GM21423 (cell line): ENCODE measurements around the gene WFS1.

ENCODE experiments used
- ATAC-seq: cut with Tn5 transposase; IDR thresholded peaks from one replicate; pipeline ENCODE4 v1.9.1; 2021; ENCODE audit warnings: mild to moderate bottlenecking, moderate library complexity; ENCODE audit not compliant: unreplicated experiment

WFS1 gene

DNA sequence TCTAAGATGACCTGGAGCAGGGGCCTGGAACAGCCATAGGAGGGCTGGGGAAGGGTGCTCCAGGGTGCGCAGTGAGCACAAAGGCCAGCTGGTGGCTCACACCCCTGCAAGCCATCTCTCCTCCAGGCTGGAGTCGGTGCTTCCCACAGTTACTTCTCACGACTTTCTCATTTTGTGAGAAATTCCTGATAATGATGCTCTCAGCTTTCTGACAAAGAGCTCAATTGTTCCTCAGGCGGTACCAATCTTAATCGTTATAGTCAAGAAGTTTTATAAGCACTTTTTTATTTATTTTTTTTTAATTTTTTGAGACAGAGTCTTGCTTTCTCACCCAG is 11.7 kb upstream of the WFS1 start:
- no peak for ATAC-seq

DNA sequence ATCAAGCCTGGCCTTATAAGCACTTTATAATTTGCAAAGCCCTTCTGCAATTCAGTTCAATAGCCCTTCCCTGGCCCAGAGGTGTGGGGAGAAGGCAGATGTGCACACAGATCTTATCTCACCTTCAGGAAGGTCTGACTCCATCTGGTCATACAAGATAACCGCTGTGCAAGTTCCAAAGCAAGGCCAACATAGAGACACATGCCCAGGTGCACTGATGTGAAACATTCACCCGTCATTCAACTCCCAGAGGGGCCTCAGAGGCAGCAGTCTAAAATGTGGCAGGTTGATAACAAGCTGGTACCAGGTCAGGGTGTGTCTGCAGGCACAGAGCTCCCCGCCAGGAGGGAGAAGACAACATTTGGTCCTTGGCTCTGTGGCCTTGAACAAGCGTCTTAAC is 10.9 kb upstream of the WFS1 start:
- no peak for ATAC-seq

DNA sequence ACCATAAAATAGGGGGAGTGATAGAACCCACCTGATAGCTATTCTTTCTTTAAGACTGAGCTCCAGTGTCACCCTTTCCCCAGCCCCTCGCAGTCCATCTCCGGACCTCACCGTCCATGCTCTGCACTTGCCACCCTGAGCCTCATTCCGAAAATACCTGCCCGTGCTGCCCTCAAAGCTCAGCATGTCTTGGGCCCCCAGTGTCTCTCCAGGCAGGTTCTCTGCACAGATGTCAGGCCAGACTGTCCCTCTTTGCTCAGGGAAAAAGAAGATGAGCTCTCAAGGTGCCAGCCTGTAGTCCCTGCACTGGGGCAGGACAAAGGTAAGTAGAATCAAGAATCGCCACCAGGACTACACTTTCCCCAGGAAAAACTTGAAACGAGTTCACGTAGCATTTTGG is 9.8 kb upstream of the WFS1 start:
- ATAC-seq: no peak

DNA sequence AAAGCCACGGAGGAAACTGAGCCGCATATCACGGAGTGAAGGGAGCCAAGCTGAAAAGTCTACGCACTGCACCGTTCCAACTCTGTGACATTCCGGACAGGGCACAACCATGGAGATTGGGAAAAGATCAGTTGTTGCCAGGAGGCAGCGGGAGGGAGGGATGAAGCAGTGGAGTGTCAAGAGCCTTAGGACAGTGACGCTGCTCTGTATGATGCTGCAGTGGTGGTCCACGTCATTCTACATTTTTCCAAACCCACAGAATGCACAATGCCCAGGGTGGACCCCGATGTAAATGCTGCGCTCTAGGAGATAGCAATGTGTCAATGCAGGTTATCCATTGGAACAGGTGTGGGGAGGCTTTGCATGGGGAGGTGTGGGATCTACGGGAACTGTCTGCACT is 7.5 kb upstream of the WFS1 start:
- ATAC-seq: no peak

DNA sequence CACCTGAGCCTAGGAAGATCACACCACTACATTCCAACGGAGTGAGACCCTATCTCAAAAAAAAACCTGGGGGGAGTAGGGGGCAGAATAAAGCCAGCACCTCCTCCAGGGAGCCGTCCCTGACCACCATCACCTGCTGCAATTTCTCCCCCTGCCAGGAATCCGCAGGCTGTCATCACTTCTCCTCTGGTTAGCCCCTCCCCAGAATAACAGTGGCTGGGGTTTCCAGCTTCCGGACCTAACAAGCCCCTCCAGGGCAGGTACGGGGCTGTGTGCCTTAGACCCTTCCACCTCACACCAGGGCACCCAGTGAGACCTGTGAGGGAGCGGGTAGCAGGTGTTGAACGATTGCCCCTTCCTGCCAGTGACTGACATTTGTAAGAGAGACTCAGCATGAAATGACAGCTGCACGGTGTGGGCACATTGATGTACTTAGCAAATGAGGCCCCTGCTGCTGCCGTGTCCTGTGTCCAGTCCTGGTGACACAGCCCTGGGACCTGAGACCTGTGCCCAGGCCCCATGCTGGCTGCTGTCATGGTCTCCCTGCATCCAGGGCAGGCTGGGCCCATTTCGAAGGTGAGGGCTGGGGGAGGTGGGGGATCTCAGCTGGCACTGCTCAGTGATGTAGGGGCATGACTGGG is 6.7 kb upstream of the WFS1 start:
- no peak for ATAC-seq

DNA sequence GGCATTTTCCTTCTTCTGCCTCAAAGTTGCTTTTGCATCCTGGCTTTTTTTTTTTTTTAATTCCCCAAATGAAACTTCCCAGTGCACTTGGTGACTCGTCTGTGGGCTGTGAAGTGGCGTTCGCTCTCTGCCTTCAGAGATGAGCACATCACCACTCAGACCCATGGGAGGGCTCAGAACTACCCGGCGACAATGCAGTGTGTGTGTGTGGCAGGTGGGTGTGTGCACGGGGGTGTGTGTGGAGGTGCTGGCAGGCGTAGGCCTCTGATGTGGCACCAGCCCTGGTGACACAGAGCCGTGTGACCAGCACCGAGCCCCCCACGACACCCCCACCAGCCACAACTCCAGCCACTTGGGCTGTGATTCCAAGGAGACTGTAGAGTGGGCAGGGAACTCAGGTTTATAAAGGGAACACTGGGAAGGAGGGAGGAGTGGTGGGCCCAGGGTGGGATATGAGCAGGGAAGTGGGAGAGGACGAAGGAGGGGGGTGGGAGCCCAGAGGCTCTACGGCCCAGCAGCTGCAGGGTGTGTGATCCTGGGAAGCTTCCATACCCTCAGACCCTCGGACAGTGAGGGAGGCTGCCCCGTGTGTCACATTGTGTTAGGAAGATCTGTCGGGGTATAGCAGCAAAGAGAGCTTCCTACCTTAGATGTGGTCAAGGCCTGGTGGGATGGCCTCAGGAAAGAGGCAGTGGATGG is 6.0 kb upstream of the WFS1 start:
- no peak for ATAC-seq

DNA sequence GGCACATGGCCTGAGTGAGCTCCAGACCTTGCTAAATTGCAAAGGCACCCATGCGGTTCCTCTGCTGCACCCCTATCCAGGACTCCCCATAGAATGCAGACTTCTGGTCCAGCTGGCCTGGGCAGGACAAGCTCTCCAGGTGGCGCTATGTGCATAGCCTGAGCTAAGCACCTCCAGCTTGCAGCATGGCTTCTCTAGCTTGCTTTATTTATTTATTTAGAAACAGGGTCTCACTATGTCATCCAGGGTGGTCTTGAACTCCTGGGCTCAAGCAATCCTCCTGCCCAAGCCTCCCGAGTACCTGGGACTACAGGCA is 5.5 kb upstream of the WFS1 start:
- no peak for ATAC-seq

DNA sequence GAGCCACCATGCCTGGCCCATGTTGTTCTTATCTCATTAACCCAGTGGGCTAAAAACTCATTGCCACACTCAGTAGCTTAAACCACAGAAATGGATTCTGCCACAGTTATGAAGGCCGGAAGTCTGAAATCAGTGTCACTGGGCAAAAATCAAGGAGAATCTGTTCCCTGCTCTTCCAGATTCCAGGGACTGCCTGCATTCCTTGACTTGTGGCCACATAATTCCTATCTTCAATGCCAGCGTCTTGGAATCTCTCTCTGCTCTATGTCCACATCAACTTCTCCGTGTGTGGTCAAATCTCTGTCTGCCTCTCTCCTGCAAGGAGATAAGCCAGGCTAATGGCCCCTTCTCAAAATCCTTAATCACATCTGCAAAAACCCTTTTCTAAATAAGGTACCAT is 4.1 kb upstream of the WFS1 start:
- no peak for ATAC-seq

DNA sequence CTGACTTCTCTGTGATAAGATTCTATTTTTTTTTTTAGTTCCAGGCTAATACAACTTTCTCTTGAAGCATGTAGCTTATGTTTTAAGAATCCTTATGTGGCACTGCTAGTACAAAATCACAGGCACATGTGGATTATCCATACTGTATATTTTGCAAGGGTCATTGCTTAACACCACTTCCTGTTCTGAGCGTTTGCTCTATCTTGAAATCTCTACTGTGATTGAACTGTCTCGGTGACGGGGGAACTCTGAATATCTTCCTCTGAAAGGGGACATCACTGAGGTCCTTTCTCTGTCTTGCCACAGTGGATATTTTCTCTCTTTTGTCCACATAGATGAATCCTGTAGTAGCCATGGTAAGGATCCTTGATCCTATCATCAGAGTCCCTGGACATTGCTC is 2.1 kb upstream of the WFS1 start:
- no peak for ATAC-seq

DNA sequence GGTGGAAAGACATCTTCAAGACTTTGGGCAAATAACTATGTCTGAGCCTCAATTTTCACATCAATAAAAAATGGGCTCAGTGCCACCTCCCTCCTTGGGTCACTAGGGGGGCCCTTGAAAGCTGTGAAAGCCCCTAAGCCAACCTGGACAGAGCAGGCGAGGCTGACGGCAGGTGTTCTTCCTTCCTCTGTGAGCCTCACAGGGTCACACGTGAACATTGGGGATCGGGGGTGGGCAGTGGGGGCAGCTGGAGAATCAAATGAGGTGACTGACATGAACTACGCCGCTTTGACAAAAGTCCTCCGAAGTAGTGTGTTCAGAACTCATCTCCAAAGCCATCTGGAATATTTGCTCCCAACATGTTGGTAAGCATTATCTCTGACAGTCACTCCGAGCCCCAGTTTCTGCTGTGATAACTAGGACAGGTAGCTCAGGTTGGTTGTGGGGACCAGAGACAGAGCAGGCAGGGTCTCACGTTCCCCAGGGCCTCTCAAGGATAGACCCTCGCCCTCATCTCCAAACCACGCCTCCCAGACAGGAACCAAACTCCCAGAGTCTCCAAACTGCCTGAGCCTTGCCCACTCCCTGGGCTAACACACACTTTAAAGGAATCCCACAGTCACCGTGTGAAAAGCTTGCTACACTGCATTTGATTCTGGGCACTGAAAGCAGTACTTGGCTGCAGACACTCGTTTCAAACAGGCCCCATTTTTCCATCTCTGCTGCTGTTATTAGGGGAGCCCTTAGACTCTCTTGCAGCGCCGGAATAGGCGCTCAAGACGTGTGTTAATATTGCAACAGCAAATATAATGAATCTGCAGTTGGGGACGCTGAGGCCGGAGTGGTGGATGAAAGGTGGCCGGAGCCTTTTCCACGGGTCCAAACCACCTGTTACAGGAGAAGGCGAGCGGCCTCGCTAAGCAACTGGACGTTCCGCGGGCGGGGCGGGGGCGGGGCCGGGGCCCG is 717 bp upstream of the WFS1 start:
- peak; percentile 1 for ATAC-seq

DNA sequence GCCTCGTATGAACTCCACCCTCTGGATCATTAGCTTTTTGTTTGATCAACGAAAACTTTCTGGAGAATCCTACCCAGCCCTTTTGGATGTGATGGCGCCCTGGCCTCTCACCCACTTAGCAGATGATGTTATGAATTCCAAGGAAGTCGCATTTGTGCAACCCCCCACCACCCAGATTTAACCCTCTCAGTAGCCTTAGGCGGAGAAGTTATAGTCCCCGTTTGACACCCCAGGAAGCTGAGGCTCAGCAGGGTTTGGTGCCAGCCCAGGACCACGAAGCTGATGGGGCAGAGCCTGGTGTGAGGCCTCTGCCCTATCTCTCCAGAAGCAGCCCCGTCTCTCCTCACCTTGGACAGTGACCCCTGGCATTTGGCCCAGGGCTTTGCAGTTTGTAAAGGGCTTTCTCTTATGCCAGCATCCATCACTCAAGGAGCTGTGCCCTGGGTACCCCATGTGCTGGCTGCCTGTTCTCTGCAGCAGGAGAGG is 1.0 kb downstream of the WFS1 start:
- ATAC-seq: no peak

DNA sequence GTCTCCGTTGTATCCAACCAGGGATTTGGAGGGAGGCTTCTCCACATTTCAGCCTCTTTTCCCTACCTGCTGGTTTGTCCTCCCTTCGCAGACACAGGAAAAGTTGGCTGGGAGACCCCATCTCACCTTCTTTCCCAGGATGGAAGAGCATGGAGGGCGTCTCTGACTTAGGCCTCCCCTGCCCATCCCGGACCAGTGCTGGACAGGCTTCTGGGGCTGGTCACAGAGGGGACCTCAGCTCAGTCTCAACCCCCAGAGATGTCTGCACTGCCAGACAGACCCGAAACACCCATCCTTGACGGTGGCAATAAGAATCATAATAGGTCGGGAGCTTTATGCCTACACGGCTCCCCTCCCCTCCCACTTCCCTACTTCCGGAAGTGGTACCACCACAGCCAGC is 1.6 kb downstream of the WFS1 start:
- no peak for ATAC-seq

DNA sequence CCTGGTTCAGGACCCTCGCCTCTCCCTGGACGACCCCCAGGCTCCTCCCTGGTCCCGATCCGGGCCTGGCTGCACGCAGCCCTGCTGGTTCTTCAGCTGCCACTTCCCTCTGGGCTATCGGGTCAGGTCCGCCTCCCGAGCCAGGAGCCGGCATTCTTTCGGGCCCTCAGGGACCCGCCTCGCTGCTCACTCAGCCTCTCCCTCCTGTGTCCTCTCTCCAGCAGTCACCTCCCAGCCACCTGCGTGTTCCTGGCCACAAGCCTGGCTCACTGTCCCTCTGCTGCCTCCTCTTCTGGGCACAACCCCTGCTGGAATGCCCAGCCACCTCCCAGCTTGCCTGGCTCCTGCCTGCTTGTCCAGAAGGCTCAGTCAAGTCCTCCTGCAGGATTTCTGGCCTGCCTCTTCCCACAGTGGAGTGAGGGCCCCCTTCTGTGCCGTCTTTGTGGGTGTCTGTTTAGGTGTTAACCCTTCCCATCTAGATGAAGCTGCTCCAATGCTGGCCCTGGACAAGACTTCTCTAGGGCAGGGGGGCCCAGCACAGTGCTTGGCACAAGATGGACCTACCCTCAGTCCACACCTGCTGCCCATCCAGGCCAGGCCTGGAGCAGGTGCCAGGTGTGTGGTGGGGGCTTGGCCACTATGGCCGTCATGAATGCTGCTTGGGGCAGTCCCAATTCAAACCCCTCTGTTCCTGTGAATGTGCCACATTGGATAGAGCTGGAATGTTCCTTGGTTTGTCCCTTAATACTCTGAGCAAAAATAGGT is 2.2 kb downstream of the WFS1 start:
- no peak for ATAC-seq

DNA sequence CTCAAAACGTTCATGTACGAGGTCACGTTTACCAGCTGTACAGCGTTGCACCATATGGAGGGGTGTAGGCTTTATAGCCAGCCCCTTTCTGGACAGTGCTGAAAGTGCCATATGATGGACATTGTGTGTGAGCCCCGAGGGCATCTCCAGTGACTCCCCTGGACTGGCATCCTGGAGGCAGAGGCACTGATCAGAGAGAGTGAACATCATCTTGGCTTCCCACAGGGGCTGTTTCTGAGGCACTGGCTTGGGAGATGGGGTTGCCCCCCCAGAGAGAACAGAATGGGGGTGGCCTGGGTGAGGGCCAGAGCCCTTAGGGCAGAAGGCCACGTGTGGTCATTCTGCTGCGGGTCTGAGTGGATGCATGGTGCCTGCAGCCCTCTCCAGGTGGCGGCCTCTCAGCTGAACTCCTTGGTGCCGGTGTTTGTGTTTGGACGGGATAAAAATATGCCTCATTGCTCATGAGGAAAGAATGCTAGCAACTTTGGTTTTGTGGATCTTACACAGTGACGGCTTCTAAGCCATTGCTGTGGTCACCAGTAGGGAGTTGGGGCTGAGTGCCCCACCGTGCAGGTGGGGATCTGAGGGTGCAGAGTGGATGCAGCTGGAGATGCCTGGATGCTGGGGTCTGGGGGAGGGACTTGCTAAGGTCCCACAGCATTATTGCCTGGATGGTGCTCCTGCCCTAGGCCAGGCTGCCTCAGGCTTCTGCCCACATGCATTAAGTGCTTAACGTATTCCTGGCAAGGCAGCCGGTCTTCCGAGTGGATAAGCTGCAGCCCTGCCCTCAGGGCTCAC is 3.4 kb downstream of the WFS1 start:
- ATAC-seq: no peak

DNA sequence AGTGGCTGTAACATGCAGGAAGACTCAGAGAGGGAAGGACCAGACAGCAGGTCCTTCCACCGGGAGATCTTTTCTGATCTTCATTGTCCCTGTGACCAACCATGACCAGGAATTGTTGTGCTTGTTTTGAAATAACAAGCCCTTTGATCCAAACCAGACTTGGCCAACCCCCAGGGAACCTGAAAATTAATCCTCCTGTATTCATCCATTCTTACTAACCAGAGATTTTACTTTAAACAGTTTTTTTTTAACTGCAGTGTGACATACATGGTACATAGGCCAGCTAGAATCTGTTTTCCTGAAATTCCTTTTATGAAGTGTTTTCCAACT is 4.0 kb downstream of the WFS1 start:
- no peak for ATAC-seq

DNA sequence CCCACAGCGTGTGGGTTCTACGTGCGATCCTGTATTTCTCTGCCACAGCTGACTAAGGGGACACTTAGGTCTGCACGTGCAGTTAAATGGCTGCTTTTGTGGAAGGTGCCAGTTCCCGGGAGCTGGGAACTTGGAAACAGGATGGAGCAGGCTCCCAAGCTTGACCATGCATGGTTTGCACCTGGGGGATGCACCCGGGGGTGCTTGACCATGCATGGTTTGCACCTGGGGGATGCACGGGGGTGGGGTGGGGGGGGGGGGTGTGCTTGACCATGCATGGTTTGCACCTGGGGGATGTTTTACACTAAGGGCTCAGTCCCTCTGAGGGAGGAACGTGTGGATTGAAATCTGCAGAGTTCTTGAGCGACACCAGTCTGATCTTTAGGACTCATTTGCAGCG is 5.7 kb downstream of the WFS1 start:
- no peak for ATAC-seq

DNA sequence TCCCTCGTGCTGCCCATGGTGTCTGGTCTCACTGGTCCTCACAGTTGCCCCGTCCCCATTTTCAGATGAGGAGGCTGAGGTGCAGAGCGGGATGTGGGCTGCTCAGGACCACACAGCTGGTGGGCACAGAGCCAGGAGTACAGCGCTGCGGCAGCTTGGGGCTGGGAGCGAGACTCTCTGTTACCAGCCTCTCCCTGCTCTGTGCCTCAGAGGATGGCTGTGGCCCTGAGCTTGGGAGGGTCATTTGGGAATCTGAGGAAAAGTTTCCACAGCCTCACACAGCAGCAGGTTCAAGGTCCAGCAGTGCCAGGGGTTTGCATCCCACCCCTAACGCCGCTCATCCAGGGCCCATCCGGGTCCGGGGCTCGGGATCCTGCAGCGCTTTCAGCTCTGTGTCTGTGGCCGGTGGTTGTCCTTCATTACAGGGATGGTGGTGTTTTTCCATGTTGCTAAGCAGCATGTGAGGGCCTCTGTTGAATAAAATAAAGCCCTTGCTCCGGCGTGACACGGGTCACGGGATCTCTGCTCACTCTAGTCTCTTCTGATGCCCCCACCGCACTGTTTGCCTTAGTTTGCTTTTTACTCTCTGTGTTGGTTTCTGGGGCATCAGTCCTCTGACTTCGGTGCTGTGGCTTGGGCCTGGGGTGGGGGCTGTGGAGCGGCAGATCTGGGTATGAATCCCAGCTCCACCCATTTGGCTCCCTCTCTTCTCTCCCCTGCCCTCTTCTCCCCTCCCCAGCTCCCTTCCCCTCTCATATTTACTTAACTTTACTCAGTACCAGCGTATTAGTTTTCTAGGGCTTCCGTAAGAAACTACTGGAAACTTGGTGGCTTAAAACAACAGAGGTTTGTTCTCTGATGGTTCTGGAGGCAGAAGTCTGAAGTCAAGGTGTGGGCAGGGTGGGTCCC is 6.5 kb downstream of the WFS1 start:
- ATAC-seq: no peak

DNA sequence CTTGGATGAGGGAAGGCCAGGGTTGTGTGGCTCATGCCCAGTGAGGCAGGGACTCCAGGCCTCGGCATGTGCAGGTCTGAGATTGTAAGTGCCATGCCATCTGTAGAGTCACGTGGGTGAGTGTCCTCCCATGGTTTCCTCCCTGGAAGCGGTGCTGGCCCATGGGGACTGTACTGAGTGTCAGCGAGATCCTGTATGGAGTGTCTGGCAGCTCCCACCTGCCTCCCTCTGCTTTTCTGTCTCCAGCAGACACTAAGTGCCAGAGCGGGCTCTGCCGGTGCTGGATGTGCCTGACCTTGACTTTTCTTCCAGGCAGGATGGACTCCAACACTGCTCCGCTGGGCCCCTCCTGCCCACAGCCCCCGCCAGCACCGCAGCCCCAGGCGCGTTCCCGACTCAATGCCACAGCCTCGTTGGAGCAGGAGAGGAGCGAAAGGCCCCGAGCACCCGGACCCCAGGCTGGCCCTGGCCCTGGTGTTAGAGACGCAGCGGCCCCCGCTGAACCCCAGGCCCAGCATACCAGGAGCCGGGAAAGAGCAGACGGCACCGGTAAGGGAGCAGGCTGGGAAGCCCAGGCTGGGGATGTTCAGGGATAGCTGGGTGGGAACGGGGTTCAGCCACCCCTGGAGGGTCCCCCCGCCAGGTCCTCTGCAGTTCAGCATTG is 7.6 kb downstream of the WFS1 start:
- ATAC-seq: no peak
